Keratinocyte (primary cell): Measurements from ENCODE around the gene THSD7B. TPM values are rescaled to one million over a fixed set of nuclear protein-coding genes. Genes with fewer than 3 reads are reported as not detected.
A peak's percentile ranks its signal among the peaks of the same experiment; 100 is the strongest.

ENCODE experiments used
- DNase-seq: peaks from one replicate; pipeline ENCODE4 v3.0.0-alpha.2; 2011; ENCODE audit warnings: low read depth, missing footprints, low spot score
- FAIRE-seq: peaks from 2 replicates; lab custom pipeline; 2011; peaks lifted over from hg19 to GRCh38; lab: Jason Lieb, UNC
- H2AFZ ChIP-seq: 2 replicates; pipeline ENCODE4 v1.6.0; 2012; ENCODE audit warnings: low read length, control low read depth, inconsistent platforms; ENCODE audit not compliant: control insufficient read depth
- H3K27ac ChIP-seq: 2 replicates; pipeline ENCODE4 v1.5.1; 2011; ENCODE audit warnings: low read length; ENCODE audit not compliant: control insufficient read depth, insufficient read depth
- H3K27me3 ChIP-seq: 3 replicates; pipeline ENCODE4 v1.6.0; 2011; ENCODE audit warnings: low read length; ENCODE audit not compliant: control insufficient read depth, insufficient read depth; ENCODE audit errors: extremely low read depth
- H3K36me3 ChIP-seq, 2 experiments: 2 replicates in 1 of 2; 3 replicates in 1 of 2; pipeline ENCODE4 v1.5.1; 2011; ENCODE audit warnings: low read length in 2 of 2, mild to moderate bottlenecking in 1 of 2; ENCODE audit not compliant: control insufficient read depth in 2 of 2, insufficient read depth in 2 of 2; ENCODE audit errors: extremely low read depth in 1 of 2
- H3K4me1 ChIP-seq: 3 replicates; pipeline ENCODE4 v1.5.1; 2011; ENCODE audit warnings: low read length; ENCODE audit not compliant: control insufficient read depth, insufficient read depth; ENCODE audit errors: extremely low read depth
- H3K4me2 ChIP-seq: 3 replicates; pipeline ENCODE4 v1.6.0; 2011; ENCODE audit warnings: low read depth, low read length; ENCODE audit not compliant: control insufficient read depth, insufficient read depth; ENCODE audit errors: extremely low read depth
- H3K4me3 ChIP-seq, 3 experiments: fragments of 200-600 bp in 1 of 3; sonication (generic) in 1 of 3; 2 replicates in 2 of 3; 3 replicates in 1 of 3; pipeline ENCODE4 v1.5.1; 2011 to 2016; ENCODE audit warnings: low read length in 3 of 3, mild to moderate bottlenecking in 3 of 3, control low read depth in 2 of 3, inconsistent platforms in 1 of 3, low read depth in 1 of 3, mixed read lengths in 1 of 3, mixed run types in 1 of 3, moderate library complexity in 1 of 3; ENCODE audit not compliant: control insufficient read depth in 2 of 3, insufficient read depth in 2 of 3; ENCODE audit errors: extremely low read depth in 1 of 3
- H3K79me2 ChIP-seq: 2 replicates; pipeline ENCODE4 v1.6.0; 2012; ENCODE audit warnings: low read length; ENCODE audit not compliant: control insufficient read depth, insufficient read depth
- H3K9ac ChIP-seq: 3 replicates; pipeline ENCODE4 v1.6.0; 2011; ENCODE audit warnings: low read length; ENCODE audit not compliant: control insufficient read depth, insufficient read depth; ENCODE audit errors: extremely low read depth
- H3K9me1 ChIP-seq: 3 replicates; pipeline ENCODE4 v1.6.0; 2011; ENCODE audit warnings: low read length; ENCODE audit not compliant: control insufficient read depth, insufficient read depth; ENCODE audit errors: extremely low read depth
- H3K9me3 ChIP-seq: 2 replicates; pipeline ENCODE4 v1.5.1; 2012; ENCODE audit warnings: low read depth, low read length; ENCODE audit not compliant: control insufficient read depth
- H4K20me1 ChIP-seq: 3 replicates; pipeline ENCODE4 v1.6.0; 2011; ENCODE audit warnings: low read length; ENCODE audit not compliant: control insufficient read depth, insufficient read depth; ENCODE audit errors: extremely low read depth
- EZH2 ChIP-seq: IDR thresholded peaks from one replicate; pipeline ENCODE4 v1.6.1; 2012; ENCODE audit warnings: inconsistent platforms, mild to moderate bottlenecking, low read length, moderate library complexity
- dilution Hi-C: fragments of 300-500 bp; cut with MboI; formaldehyde crosslinking; loops from one replicate; pipeline ENCODE4 v1.7.0; 2020; ENCODE audit warnings: low sequenced_read_pairs; ENCODE audit not compliant: extremely low pct_ligation_motif_present
- polyA plus RNA-seq, 5 experiments: library from polyadenylated mRNA; depleted of rRNA in 3 of 5; stranded (reverse) in 3 of 5; stranded (forward) in 1 of 5; unstranded in 1 of 5; fragments of >200 nt; gene quantifications; 1 replicate in 1 of 5; 2 replicates in 3 of 5; 3 replicates in 1 of 5; pipeline versions ENCODE4 v1.2.1 to v1.2.3, GENCODE V29; 2011 to 2012; ENCODE audit warnings: missing spikeins in 2 of 5, low read depth in 1 of 5, low replicate concordance in 1 of 5
- TF ChIP-seq, protein P1 (sequence below), 3 experiments: IDR thresholded peaks in 1 of 3; conservative IDR thresholded peaks in 1 of 3; optimal IDR thresholded peaks in 1 of 3; 2 replicates in 2 of 3; 3 replicates in 1 of 3; pipeline versions ENCODE3 to v1.5.1; 2011; ENCODE audit warnings: low read length in 3 of 3, mild to moderate bottlenecking in 3 of 3, moderate library complexity in 2 of 3, control low read depth in 1 of 3, inconsistent platforms in 1 of 3; ENCODE audit not compliant: insufficient read depth in 2 of 3; ENCODE audit errors: extremely low read depth in 1 of 3

THSD7B gene
- polyA plus RNA-seq, 1 donor (not counting 4 experiments of a cell fraction or from before 2014, with no cell fraction given): 0.04 TPM

- no peak overlapping the region for H3K4me3 ChIP-seq
- DNase-seq: no peak
- no peaks in the 10 kb centered on the region for H3K9me1 ChIP-seq
- H3K4me2 ChIP-seq: no peak overlapping the region
- H3K27me3 ChIP-seq: no peaks in the 10 kb centered on the region
- dilution Hi-C loops: no loop called here
- H3K4me1 ChIP-seq: peaks cover 36% of the 10 kb centered on the region
- H4K20me1 ChIP-seq: no peaks in the 10 kb centered on the region
- no peak overlapping the region for H3K9ac ChIP-seq
- peak; percentile 76 for FAIRE-seq
- no peaks in the 10 kb centered on the region for H3K79me2 ChIP-seq
- no peaks in the 10 kb centered on the region for H3K36me3 ChIP-seq
- peak overlapping the region; percentile 55 for H2AFZ ChIP-seq
- H3K27ac ChIP-seq: no peak overlapping the region
- TF ChIP-seq, protein P1, sequence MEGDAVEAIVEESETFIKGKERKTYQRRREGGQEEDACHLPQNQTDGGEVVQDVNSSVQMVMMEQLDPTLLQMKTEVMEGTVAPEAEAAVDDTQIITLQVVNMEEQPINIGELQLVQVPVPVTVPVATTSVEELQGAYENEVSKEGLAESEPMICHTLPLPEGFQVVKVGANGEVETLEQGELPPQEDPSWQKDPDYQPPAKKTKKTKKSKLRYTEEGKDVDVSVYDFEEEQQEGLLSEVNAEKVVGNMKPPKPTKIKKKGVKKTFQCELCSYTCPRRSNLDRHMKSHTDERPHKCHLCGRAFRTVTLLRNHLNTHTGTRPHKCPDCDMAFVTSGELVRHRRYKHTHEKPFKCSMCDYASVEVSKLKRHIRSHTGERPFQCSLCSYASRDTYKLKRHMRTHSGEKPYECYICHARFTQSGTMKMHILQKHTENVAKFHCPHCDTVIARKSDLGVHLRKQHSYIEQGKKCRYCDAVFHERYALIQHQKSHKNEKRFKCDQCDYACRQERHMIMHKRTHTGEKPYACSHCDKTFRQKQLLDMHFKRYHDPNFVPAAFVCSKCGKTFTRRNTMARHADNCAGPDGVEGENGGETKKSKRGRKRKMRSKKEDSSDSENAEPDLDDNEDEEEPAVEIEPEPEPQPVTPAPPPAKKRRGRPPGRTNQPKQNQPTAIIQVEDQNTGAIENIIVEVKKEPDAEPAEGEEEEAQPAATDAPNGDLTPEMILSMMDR (optimal IDR thresholded peaks at IDR 0.05 in 1 of 3, IDR thresholded peaks at IDR 0.05 in 1 of 3, conservative IDR thresholded peaks at IDR 0.05 in 1 of 3; ENCODE audit: extremely low read depth in 1 of 3, insufficient read depth in 2 of 3, low read length in 3 of 3): no peak
- TF ChIP-seq EZH2: no peak
- H3K9me3 ChIP-seq: no peaks in the 10 kb centered on the region
Observed at GRCh38 chr2:137249463-137250130, 484.3 kb downstream of the THSD7B start.

DNA sequence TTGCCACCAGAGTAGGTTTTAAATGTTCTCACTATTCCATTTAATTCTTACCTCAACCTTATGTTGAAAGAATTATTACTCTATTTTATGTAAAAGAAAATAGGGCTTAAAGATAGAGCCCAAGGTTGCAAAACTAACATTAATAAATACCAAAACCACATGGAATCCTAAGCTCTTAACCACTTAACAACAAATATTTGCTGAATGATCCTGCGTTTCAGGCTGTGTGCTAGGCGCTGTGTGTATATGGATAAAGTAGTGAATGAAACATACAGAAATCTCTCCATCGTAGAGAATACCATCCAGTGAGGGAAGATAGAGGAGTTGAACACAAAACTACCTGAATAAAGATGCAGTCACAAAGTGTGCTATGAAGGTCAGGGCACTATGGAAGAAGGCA lies 485.1 kb downstream of the THSD7B start:
- no peak for DNase-seq
- no peak overlapping the region for H3K4me3 ChIP-seq
- no peak for FAIRE-seq
- peak overlapping the region; percentile 24 for H2AFZ ChIP-seq
- H4K20me1 ChIP-seq: no peaks in the 10 kb centered on the region
- H3K9me1 ChIP-seq: no peaks in the 10 kb centered on the region
- H3K27me3 ChIP-seq: no peaks in the 10 kb centered on the region
- dilution Hi-C loops: no loop called here
- H3K4me1 ChIP-seq: peaks cover 44% of the 10 kb centered on the region
- no peak overlapping the region for H3K4me2 ChIP-seq
- H3K9ac ChIP-seq: no peak overlapping the region
- H3K36me3 ChIP-seq: no peaks in the 10 kb centered on the region
- TF ChIP-seq, protein P1 (optimal IDR thresholded peaks at IDR 0.05 in 1 of 3, IDR thresholded peaks at IDR 0.05 in 1 of 3, conservative IDR thresholded peaks at IDR 0.05 in 1 of 3; ENCODE audit: extremely low read depth in 1 of 3, insufficient read depth in 2 of 3, low read length in 3 of 3): no peak
- no peak for TF ChIP-seq EZH2
- no peak overlapping the region for H3K27ac ChIP-seq
- no peaks in the 10 kb centered on the region for H3K9me3 ChIP-seq
- no peaks in the 10 kb centered on the region for H3K79me2 ChIP-seq
